AG09319 (cell line): ENCODE data around the gene TCEAL6.
"Not testable (repeated sequence)": the region's sequence is repeated elsewhere in the genome, so short reads cannot be mapped to it uniquely, and the experiment has no call there.

Source experiments
- DNase-seq: peaks from one replicate; pipeline ENCODE4 v3.0.0-alpha.2; 2010; ENCODE audit warnings: low read depth; ENCODE audit errors: extremely low read depth
- TF ChIP-seq, protein P1 (sequence below): IDR thresholded peaks from 2 replicates; pipeline ENCODE4 v1.5.1; 2011; ENCODE audit warnings: low read depth, mild to moderate bottlenecking, inconsistent platforms, low read length, moderate library complexity

TCEAL6 gene

DNA sequence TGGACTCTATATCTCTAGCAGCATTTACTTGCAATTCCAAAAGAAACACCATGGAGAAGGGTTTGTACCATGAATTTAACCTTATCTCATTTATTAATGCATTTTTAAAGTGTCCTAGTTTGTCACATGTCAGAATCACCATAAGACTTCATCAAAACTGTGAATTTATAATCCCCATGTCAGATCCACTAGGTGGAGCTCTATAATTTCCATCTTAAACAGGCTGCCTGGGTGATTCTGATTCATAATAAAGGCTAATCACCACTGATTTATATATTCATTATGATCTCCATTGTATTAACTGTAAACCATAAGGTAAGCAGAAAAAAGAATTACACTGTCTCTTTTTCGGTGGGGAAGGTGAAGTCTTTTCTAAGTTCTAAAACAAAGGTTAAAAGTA lies 12.8 kb downstream of the TCEAL6 start:
- TF ChIP-seq, protein P1, sequence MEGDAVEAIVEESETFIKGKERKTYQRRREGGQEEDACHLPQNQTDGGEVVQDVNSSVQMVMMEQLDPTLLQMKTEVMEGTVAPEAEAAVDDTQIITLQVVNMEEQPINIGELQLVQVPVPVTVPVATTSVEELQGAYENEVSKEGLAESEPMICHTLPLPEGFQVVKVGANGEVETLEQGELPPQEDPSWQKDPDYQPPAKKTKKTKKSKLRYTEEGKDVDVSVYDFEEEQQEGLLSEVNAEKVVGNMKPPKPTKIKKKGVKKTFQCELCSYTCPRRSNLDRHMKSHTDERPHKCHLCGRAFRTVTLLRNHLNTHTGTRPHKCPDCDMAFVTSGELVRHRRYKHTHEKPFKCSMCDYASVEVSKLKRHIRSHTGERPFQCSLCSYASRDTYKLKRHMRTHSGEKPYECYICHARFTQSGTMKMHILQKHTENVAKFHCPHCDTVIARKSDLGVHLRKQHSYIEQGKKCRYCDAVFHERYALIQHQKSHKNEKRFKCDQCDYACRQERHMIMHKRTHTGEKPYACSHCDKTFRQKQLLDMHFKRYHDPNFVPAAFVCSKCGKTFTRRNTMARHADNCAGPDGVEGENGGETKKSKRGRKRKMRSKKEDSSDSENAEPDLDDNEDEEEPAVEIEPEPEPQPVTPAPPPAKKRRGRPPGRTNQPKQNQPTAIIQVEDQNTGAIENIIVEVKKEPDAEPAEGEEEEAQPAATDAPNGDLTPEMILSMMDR, result peak; percentile 42
- no peak for DNase-seq

- TF ChIP-seq, protein P1, result no peak
- no peak for DNase-seq
These were observed 15.4 kb downstream of the TCEAL6 start for GRCh38 chrX:102126863-102127262.

GRCh38 chrX:102126080-102126818 lies 16.0 kb downstream of the TCEAL6 start:
- DNase-seq, result not testable (repeated sequence)

DNA sequence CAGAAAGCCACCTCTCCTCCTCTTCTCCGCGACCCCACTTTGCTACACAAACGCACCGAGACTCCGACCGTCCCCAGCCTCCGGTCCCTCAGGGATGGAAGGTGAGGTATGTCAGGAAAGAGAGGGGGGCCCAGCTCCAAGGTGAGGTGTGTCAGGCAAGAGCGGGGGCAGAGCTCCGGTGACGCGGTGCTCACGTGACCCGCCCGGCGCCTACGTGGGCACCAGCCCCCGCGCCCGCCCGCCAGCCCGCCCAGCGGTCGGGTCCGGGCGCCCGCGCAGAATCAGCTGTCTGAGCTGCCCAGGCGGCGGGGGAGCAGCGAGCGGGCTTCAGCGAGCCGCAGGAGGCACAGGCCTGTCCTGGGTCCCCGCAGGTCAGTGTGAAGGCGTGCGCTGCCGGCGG lies 16.8 kb downstream of the TCEAL6 start, which contains the start of gene TCEAL2:
Gene TCEAL2 (plus strand): TSS at position 244 of the 400 bp plus-strand sequence. CDS start 1,152 bp downstream, outside the sequence.
- DNase-seq, result not testable (repeated sequence)

DNA sequence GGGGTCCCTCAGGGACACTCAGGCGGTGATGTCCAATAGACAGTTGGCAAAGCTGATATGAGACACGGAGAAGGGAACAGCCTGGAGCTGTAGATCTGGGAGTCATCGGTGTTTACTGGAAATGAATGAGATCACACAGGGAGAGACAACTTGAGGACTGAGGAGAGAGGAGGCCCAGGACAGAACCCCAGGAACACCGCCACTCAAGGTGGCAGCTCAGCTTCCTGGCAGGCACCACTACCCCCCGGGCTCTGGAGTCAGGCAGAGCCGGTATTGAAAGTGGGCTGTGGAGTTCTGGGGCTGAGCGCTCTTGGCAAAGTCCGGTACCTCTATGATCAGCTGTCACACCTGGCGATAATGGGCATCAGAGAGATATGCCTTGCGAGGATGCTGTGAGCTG lies 17.3 kb downstream of the TCEAL6 start:
- DNase-seq, result not testable (repeated sequence)

DNA sequence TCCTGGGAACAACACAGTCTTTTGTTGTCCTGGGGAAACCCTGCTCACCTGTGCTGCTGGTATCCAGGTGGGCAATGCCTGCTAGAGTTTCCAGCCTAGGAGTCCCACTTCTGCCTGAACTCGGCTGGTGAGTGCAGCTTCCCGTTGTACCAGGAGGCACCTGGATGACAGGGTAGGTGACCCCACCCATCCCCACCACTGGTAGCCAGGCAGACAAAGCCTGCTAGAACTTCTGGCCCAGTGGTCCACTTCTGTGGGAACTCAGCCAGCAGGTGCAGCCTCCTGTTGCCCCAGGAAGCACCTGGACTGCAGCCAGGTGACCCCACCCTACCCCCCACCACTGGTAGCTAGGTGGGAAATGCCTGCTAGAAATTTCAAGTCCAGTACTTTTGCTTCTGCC lies 26.5 kb downstream of the TCEAL6 start:
- TF ChIP-seq, protein P1, result no peak
- DNase-seq, result no peak

- no peak for DNase-seq
- TF ChIP-seq, protein P1, result no peak
These were observed 28.9 kb downstream of the TCEAL6 start for GRCh38 chrX:102113367-102113766.
